ENCODE results near the gene UQCC3. TPM values are rescaled to one million over a fixed set of nuclear protein-coding genes. Genes with fewer than 3 reads are reported as not detected.

The UQCC3 gene
- total and polyA plus RNA-seq, 2 of the 13 experiments (the other 11 are each of a cell fraction or from before 2014, with no cell fraction given): 7.7 to 16.0 TPM

- TF ChIP-seq PRPF4 (IDR thresholded peaks at IDR 0.05; ENCODE audit: low read depth, low read length, poor library complexity, severe bottlenecking) (no peak), RARA (CRISPR knock-in tag; IDR thresholded peaks at IDR 0.05) (no peak), TRIM24 (CRISPR knock-in tag; IDR thresholded peaks at IDR 0.05) (no peak), ATF1 (CRISPR knock-in tag; IDR thresholded peaks at IDR 0.05) (no peak), MYC (CRISPR knock-in tag; IDR thresholded peaks at IDR 0.05; ENCODE audit: borderline replicate concordance) (peak; percentile 59), GATAD2A (CRISPR knock-in tag; IDR thresholded peaks at IDR 0.05) (0 out of 2 replicates have a peak, but pooled peaks have one; percentile 27), HMG20A (CRISPR knock-in tag; IDR thresholded peaks at IDR 0.05; ENCODE audit: borderline replicate concordance) (no peak), IKZF1 (IDR thresholded peaks at IDR 0.05) (no peak), RARG (CRISPR knock-in tag; IDR thresholded peaks at IDR 0.05; ENCODE audit: low read depth) (no peak), MIER3 (CRISPR knock-in tag; IDR thresholded peaks at IDR 0.05; ENCODE audit: borderline replicate concordance) (peak; percentile 62; the same call in 1 of the 2 replicates), PPARG (CRISPR knock-in tag; conservative IDR thresholded peaks at IDR 0.05) (0 out of 2 replicates have a peak, but pooled peaks have one; percentile 8), ZBTB2 (CRISPR knock-in tag; IDR thresholded peaks at IDR 0.05; ENCODE audit: low read depth) (no peak), SP1 (IDR thresholded peaks at IDR 0.05) (peak; percentile 60; the same call in 1 of the 2 replicates), SP1 (CRISPR knock-in tag; IDR thresholded peaks at IDR 0.05) (peak; percentile 97), DMTF1 (CRISPR knock-in tag; IDR thresholded peaks at IDR 0.05) (no peak), PRMT3 (CRISPR knock-in tag; IDR thresholded peaks at IDR 0.05; ENCODE audit: borderline replicate concordance, low read depth) (no peak), DBP (CRISPR knock-in tag; IDR thresholded peaks at IDR 0.05; ENCODE audit: not compliant biosample characterization) (no peak), HMG20B (CRISPR knock-in tag; conservative IDR thresholded peaks at IDR 0.05) (no peak), RBM39 (IDR thresholded peaks at IDR 0.05; ENCODE audit: low read depth, low read length, poor library complexity, severe bottlenecking) (peak; percentile 97), ZSCAN31 (CRISPR knock-in tag; IDR thresholded peaks at IDR 0.05; ENCODE audit: low read depth) (0 out of 2 replicates have a peak, but pooled peaks have one; percentile 69), JUN (CRISPR knock-in tag; IDR thresholded peaks at IDR 0.05) (no peak), AHR (CRISPR knock-in tag; IDR thresholded peaks at IDR 0.05) (no peak), JUND (CRISPR knock-in tag; IDR thresholded peaks at IDR 0.05) (no peak), NCOA1 (CRISPR knock-in tag; IDR thresholded peaks at IDR 0.05) (no peak)
- TF ChIP-seq, protein P1, sequence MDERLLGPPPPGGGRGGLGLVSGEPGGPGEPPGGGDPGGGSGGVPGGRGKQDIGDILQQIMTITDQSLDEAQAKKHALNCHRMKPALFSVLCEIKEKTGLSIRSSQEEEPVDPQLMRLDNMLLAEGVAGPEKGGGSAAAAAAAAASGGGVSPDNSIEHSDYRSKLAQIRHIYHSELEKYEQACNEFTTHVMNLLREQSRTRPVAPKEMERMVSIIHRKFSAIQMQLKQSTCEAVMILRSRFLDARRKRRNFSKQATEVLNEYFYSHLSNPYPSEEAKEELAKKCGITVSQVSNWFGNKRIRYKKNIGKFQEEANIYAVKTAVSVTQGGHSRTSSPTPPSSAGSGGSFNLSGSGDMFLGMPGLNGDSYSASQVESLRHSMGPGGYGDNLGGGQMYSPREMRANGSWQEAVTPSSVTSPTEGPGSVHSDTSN (CRISPR knock-in tag; IDR thresholded peaks at IDR 0.05): no peak
- TF ChIP-seq, protein P2, sequence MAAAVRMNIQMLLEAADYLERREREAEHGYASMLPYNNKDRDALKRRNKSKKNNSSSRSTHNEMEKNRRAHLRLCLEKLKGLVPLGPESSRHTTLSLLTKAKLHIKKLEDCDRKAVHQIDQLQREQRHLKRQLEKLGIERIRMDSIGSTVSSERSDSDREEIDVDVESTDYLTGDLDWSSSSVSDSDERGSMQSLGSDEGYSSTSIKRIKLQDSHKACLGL (CRISPR knock-in tag; IDR thresholded peaks at IDR 0.05): peak; percentile 63; the same call in 1 of the 2 replicates
- TF ChIP-seq, protein P3, sequence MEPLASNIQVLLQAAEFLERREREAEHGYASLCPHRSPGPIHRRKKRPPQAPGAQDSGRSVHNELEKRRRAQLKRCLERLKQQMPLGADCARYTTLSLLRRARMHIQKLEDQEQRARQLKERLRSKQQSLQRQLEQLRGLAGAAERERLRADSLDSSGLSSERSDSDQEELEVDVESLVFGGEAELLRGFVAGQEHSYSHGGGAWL (CRISPR knock-in tag; IDR thresholded peaks at IDR 0.05): peak; percentile 18; the same call in 1 of the 2 replicates
Measured at GRCh38 chr11:62665075-62665598, 6.3 kb upstream of the UQCC3 start, which contains the start of the genes C11orf98 and CSKMT (continued).
